Body of pancreas (tissue), 4 donors: ENCODE measurements around the gene EPS8. TPM values are rescaled to one million over a fixed set of nuclear protein-coding genes. Genes with fewer than 3 reads are reported as not detected.

Experiments
- ATAC-seq: fragments of 150-250 bp; one replicate; pipeline ENCODE4 v1.9.1; 2016
- DNase-seq, 4 donors: peaks; one replicate each; pipeline ENCODE4 v3.0.0-alpha.2; 2019
- H3K27ac ChIP-seq, 4 donors: fragments of 200-600 bp; sonication (generic); 1 replicate in 3 of 4; 2 replicates in 1 of 4; pipeline versions ENCODE4 v1.5.1 to v1.6.1; 2016 to 2019; ENCODE audit warnings: mild to moderate bottlenecking in 1 of 4, mixed read lengths in 1 of 4, moderate library complexity in 1 of 4
- H3K27me3 ChIP-seq, 2 donors: fragments of 200-600 bp; sonication (generic); one replicate each; pipeline ENCODE4 v1.6.0; 2016; ENCODE audit warnings: mild to moderate bottlenecking in 1 of 2
- H3K36me3 ChIP-seq, 2 donors: fragments of 200-600 bp; sonication (generic); replicated peaks in 1 of 2; 2 replicates each; pipeline ENCODE4 v1.5.1; 2016; ENCODE audit warnings: low read depth in 2 of 2; ENCODE audit not compliant: insufficient read depth in 1 of 2
- H3K4me1 ChIP-seq: fragments of 200-600 bp; sonication (generic); one replicate; pipeline ENCODE4 v1.6.0; 2016
- H3K4me3 ChIP-seq, 2 donors: fragments of 200-600 bp; sonication (generic); 1 replicate in 1 of 2; 2 replicates in 1 of 2; pipeline ENCODE4 v1.5.1; 2016 to 2019
- H3K9me3 ChIP-seq, 3 donors: fragments of 200-600 bp; sonication (generic); 1 replicate in 2 of 3; 2 replicates in 1 of 3; pipeline ENCODE4 v1.5.1; 2016
- POLR2A ChIP-seq, 3 donors: fragments of 450-650 bp; IDR thresholded peaks; one replicate each; pipeline ENCODE4 v1.6.1; 2016; ENCODE audit warnings: antibody characterized with exemption in 3 of 3, mild to moderate bottlenecking in 2 of 3
- WGBS, 2 donors: methylation state at CpG; one replicate each; pipeline ENCODE4 v1.1.5; 2017; 5-methylcytosine and 5-hydroxymethylcytosine counted together
- intact Hi-C: fragments of 100-400 bp; cut with DNase I; formaldehyde crosslinking; loops from one replicate; pipeline ENCODE4 v1.15.1; 2023
- total RNA-seq, 2 donors: library from RNA; depleted of rRNA; stranded (reverse); fragments of >200 nt; gene quantifications; one replicate each; pipeline ENCODE4 v1.1.0, GENCODE V29; 2016
- TF ChIP-seq, protein P1 (sequence below), 7 experiments: fragments of 450-650 bp in 4 of 7; fragments of 200-600 bp in 3 of 7; sonication (generic) in 3 of 7; IDR thresholded peaks; one replicate each; pipeline ENCODE4 v1.5.1; 2016 to 2019; ENCODE audit warnings: antibody characterized with exemption in 7 of 7

Gene EPS8
- total RNA-seq, 2 donors from 2014 or later: 31.6 to 41.2 TPM

DNA sequence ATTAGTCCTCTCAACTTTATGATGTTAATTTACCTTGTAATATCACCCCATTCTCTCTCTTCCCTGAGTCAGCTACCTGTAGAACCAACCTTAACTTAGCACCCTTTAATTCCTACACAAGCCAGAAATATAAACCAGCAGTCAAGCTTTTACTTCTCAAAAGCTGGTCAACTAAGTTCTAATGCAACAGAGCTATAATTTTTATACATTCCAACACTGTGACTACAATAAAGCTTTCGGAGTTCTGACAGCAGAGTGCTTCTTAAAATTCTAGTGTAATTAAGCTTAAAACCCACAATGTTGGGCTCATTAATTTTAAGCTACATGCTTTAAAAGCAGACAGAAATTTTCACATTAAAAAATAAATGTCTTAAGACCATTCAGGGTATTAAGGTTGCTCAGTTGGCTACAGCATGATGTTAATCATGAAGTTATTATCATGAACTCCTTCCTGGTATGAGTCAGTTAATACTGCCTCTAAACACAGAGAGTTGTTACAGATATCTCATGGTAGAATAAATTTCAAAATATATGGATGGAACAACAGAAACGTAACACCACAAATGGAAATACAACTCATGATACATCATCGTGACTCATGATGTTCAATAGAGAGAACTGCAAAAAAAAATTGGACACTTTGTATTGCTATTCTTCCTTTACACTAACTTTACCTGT, 126.7 kb downstream of the EPS8 start:
- Histone ChIP-seq H3K4me1 (no peaks in the 10 kb centered on the region), H3K4me3 (no peak overlapping the region), H3K27me3 (no peaks in the 10 kb centered on the region), H3K27ac (no peak overlapping the region), H3K36me3 (peaks cover 0 to 3% of the 10 kb centered on the region in 2 donors), H3K9me3 (no peaks in the 10 kb centered on the region)
- DNase-seq (no peak), ATAC-seq (peak; percentile 58)
- 86 to 91% methylated on average over 3 of the region's 3 CpGs for WGBS, 2 donors
- TF ChIP-seq, protein P1, sequence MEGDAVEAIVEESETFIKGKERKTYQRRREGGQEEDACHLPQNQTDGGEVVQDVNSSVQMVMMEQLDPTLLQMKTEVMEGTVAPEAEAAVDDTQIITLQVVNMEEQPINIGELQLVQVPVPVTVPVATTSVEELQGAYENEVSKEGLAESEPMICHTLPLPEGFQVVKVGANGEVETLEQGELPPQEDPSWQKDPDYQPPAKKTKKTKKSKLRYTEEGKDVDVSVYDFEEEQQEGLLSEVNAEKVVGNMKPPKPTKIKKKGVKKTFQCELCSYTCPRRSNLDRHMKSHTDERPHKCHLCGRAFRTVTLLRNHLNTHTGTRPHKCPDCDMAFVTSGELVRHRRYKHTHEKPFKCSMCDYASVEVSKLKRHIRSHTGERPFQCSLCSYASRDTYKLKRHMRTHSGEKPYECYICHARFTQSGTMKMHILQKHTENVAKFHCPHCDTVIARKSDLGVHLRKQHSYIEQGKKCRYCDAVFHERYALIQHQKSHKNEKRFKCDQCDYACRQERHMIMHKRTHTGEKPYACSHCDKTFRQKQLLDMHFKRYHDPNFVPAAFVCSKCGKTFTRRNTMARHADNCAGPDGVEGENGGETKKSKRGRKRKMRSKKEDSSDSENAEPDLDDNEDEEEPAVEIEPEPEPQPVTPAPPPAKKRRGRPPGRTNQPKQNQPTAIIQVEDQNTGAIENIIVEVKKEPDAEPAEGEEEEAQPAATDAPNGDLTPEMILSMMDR (IDR thresholded peaks at IDR 0.05): no peak
- TF ChIP-seq POLR2A (IDR thresholded peaks at IDR 0.05): no peak
- intact Hi-C loops: no loop called here

DNA sequence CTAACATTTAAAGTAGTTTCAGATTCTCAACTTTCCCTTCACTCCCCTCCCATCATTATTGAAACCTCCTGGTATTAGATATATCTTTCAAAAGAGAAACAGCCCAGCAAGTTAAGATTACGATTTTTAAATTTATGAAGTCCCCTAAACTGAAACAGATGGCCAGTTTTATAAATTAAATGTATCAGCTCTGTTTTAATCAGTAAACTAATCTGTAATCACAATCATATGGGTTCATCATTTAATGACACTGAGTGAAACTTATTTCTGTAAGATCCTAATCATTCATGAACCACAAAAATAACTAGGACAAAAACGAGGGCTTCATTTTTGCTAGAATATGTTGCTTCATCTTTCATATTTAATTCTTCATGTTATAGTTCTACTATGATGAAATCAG, 137.8 kb downstream of the EPS8 start:
- 74 to 88% methylated on average over 2 of the region's 2 CpGs for WGBS, 2 donors
- TF ChIP-seq, protein P1 (IDR thresholded peaks at IDR 0.05): no peak
- no peak for TF ChIP-seq POLR2A (IDR thresholded peaks at IDR 0.05)
- intact Hi-C loops: no loop called here
- ATAC-seq (no peak), DNase-seq (no peak)
- no peak overlapping the region for H3K4me3 ChIP-seq
- no peaks in the 10 kb centered on the region for H3K4me1 ChIP-seq
- H3K27me3 ChIP-seq: no peaks in the 10 kb centered on the region
- H3K27ac ChIP-seq: no peak overlapping the region
- H3K36me3 ChIP-seq: peaks cover 0 to 6% of the 10 kb centered on the region in 2 donors
- no peaks in the 10 kb centered on the region for H3K9me3 ChIP-seq

DNA sequence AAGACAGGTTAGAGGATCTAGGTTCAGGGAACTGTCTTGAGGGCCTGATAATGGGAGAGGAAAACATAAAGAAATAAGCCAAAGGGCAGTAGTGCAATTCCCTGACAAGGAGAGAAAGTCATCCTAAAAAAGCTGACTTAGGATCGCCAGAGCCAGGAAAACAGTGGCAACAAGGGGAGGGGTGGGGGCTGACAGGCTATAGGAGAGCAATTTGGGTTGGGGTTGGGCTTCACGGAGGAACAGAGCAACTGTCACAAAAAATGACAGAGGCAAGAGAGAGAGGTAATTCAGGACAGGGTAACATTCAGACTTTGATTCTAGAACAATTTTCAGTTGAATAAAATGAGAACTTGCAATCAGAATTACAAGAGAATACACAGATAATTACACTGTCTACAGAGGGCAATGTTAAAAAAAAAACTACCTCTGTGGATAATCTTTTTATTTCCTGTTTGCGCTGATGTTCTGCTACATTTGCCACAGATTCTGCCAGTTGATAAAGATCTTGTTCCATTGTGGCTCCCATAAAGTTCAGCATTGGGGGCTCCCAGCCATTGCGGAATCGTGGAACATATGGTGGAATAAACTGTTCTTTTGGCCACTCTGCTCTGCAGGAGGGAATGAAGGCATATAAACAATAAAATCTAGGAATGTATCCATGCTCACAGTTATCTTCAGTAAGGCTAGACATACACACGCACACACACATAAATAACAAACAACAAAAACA, 138.6 kb downstream of the EPS8 start:
- peaks cover 0 to 6% of the 10 kb centered on the region in 2 donors for H3K36me3 ChIP-seq
- DNase-seq: no peak

DNA sequence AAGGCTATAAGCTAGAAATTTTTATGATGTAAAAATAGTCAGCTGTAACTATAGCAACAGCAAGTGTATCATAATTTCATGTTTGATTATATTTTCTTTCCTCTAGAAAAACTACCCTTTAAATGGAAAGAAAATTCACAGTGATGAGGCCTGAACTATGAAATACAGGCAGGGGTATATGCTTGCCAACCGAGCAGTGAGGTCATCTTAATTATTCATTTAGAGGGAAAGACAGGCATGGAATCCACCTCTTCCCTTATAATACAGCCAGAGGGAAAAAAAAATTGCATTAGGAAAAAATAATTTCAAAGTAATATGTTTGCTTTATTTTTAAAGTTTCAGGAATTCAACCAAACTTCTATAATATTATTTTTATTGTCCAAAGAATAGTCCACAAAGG, 139.8 kb downstream of the EPS8 start:
- Histone ChIP-seq H3K9me3 (no peaks in the 10 kb centered on the region), H3K27ac (no peak overlapping the region), H3K4me1 (no peaks in the 10 kb centered on the region), H3K36me3 (peaks cover 0 to 6% of the 10 kb centered on the region in 2 donors), H3K27me3 (no peaks in the 10 kb centered on the region), H3K4me3 (no peak overlapping the region)
- intact Hi-C loops: no loop called here
- WGBS, 2 donors: 73 to 86% methylated on average over 1 of the region's 1 CpG
- ATAC-seq (no peak), DNase-seq (no peak)
- TF ChIP-seq, protein P1 (IDR thresholded peaks at IDR 0.05): no peak
- no peak for TF ChIP-seq POLR2A (IDR thresholded peaks at IDR 0.05)

More for the DNA sequence above, 138.6 kb downstream of the EPS8 start:
- no peak overlapping the region for H3K4me3 ChIP-seq
- H3K27me3 ChIP-seq: no peaks in the 10 kb centered on the region
- intact Hi-C loops: no loop called here
- H3K27ac ChIP-seq: no peak overlapping the region
- H3K9me3 ChIP-seq: no peaks in the 10 kb centered on the region
- no peak for ATAC-seq
- H3K4me1 ChIP-seq: no peaks in the 10 kb centered on the region
- 84% methylated on average over 6 of the region's 6 CpGs for WGBS, 2 donors
- TF ChIP-seq, protein P1 (IDR thresholded peaks at IDR 0.05): no peak
- TF ChIP-seq POLR2A (IDR thresholded peaks at IDR 0.05): no peak
